Upper lobe of right lung (tissue), 1 donor: Measurements from ENCODE around the gene DDX27. TPM values are rescaled to one million over a fixed set of nuclear protein-coding genes. Genes with fewer than 3 reads are reported as not detected.

Experiments used
- ATAC-seq: fragments of 200-7000 bp; cut with Tn5 transposase; one replicate; pipeline ENCODE4 v1.9.1; 2020; ENCODE audit warnings: mild to moderate bottlenecking, moderate library complexity
- DNase-seq: peaks from one replicate; pipeline ENCODE4 v3.0.0-alpha.2; 2020
- H3K27ac ChIP-seq: fragments of 200-600 bp; one replicate; pipeline ENCODE4 v1.8.0; 2022
- H3K27me3 ChIP-seq: fragments of 200-600 bp; one replicate; pipeline ENCODE4 v1.8.0; 2022; ENCODE audit warnings: mild to moderate bottlenecking
- H3K36me3 ChIP-seq: fragments of 200-600 bp; one replicate; pipeline ENCODE4 v1.8.0; 2022
- H3K4me1 ChIP-seq: fragments of 200-600 bp; one replicate; pipeline ENCODE4 v1.8.0; 2022
- H3K4me3 ChIP-seq: fragments of 200-600 bp; one replicate; pipeline ENCODE4 v1.8.0; 2022; ENCODE audit warnings: mild to moderate bottlenecking
- H3K9me3 ChIP-seq: fragments of 200-600 bp; one replicate; pipeline ENCODE4 v1.8.0; 2022
- intact Hi-C: fragments of 100-400 bp; cut with DNase I; formaldehyde crosslinking; loops from one replicate; pipeline ENCODE4 v1.11.0; 2022
- total RNA-seq: library from RNA; stranded (reverse); fragmentation: NEBNext Ultra II Directional; extraction: Animal tissue kit (Norgen Biotek cat#: 25700); gene quantifications from one replicate; pipeline ENCODE4 v1.2.1, GENCODE V29; 2021
- TF ChIP-seq, protein P1 (sequence below): fragments of 200-600 bp; IDR thresholded peaks from one replicate; pipeline ENCODE4 v1.8.0; 2022; ENCODE audit warnings: antibody characterized with exemption
- donor health status: DM: no; HTN: yes; CAD: no; lungs with severe emphysema.

The DDX27 gene
- total RNA-seq, 1 donor from 2014 or later = 25.9 TPM

DNA sequence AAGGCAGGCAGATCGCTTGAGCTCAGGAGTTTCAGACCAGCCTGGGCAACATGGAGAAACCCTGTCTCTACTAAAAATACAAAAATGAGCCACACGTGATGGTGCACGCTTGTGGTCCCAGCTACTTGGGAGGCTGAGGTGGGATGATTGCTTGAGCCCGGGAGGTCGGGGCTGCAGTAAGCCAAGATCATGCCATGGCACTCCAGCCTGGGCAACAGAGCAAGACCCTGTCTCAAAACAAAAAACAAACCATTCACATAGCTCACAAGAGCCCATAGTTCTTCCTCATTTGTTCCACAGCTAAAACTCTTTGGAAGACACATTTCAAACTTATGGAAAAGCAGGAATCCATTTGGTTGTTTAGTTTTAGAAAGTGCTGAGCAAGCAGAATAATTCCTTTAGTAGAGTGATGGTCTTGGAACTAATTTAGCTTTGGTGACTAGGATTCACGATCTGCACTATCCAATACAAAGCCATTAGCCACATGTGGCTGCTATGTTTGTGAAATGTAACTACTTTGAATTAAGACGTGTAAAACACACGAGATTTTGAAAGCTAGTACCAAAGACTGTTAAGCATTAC lies 54.6 kb downstream of the DDX27 start:
- Histone ChIP-seq H3K4me1 (peaks cover 50% of the 10 kb centered on the region), H3K9me3 (no peaks in the 10 kb centered on the region)

DNA sequence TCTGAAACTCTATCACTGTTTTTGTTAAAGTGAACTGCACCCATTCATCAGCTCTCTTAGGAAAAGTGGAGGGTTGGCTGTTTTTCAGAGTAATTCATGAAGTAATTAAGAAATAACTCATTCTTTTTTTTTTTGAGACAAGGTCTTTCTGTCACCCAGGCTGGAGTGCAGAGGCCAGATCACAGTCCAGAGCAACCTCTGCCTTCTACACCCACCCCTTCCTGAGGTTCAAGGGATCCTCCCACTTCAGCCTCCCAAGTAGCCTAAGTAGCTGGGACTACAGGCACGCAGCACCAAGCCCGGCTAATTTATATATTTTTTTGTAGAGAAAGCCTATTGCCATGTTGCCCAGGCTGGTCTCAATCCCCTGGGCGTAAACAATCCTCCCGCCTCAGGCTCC lies 56.0 kb downstream of the DDX27 start:
- intact Hi-C loops = no loop called here
- ATAC-seq = no peak
- no peak for DNase-seq
- TF ChIP-seq, protein P1, sequence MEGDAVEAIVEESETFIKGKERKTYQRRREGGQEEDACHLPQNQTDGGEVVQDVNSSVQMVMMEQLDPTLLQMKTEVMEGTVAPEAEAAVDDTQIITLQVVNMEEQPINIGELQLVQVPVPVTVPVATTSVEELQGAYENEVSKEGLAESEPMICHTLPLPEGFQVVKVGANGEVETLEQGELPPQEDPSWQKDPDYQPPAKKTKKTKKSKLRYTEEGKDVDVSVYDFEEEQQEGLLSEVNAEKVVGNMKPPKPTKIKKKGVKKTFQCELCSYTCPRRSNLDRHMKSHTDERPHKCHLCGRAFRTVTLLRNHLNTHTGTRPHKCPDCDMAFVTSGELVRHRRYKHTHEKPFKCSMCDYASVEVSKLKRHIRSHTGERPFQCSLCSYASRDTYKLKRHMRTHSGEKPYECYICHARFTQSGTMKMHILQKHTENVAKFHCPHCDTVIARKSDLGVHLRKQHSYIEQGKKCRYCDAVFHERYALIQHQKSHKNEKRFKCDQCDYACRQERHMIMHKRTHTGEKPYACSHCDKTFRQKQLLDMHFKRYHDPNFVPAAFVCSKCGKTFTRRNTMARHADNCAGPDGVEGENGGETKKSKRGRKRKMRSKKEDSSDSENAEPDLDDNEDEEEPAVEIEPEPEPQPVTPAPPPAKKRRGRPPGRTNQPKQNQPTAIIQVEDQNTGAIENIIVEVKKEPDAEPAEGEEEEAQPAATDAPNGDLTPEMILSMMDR = no peak
- Histone ChIP-seq H3K4me3 (peak overlapping the region; percentile 89), H3K9me3 (no peaks in the 10 kb centered on the region), H3K36me3 (peaks cover 62% of the 10 kb centered on the region), H3K27ac (peak overlapping the region; percentile 95), H3K27me3 (no peaks in the 10 kb centered on the region), H3K4me1 (peaks cover 51% of the 10 kb centered on the region)

More for the DNA sequence above, 54.6 kb downstream of the DDX27 start:
- ATAC-seq (no peak), DNase-seq (no peak)
- no peak overlapping the region for H3K4me3 ChIP-seq
- peaks cover 65% of the 10 kb centered on the region for H3K36me3 ChIP-seq
- intact Hi-C loops = no loop called here
- H3K27me3 ChIP-seq = no peaks in the 10 kb centered on the region
- no peak overlapping the region for H3K27ac ChIP-seq
- TF ChIP-seq, protein P1 = no peak

DNA sequence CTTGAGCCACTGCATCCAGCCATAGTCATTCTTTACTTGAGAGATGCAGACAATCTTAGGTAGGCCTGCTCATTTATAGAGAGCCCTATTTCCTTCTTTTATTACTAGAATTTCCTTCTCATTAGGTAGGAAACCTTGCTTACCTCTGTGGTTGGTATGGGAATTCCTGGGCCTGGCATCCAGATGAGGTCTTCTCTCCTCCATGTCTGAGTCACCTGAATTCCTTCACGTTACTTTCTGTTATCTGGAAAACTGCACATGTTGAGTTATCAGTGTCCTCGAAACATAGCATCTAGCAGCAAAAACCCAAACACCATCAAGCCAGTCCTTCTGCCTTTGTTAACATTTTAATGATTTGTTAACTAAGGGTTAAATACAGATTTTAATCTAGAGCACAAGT lies 56.4 kb downstream of the DDX27 start:
- ATAC-seq = no peak
- peaks cover 2% of the 10 kb centered on the region for H3K9me3 ChIP-seq
- intact Hi-C loops = no loop called here
- H3K27ac ChIP-seq = peak overlapping the region; percentile 95
- peaks cover 62% of the 10 kb centered on the region for H3K36me3 ChIP-seq
- no peak for DNase-seq
- H3K27me3 ChIP-seq = no peaks in the 10 kb centered on the region
- TF ChIP-seq, protein P1 = no peak
- peak overlapping the region; percentile 89 for H3K4me3 ChIP-seq
- peaks cover 51% of the 10 kb centered on the region for H3K4me1 ChIP-seq

DNA sequence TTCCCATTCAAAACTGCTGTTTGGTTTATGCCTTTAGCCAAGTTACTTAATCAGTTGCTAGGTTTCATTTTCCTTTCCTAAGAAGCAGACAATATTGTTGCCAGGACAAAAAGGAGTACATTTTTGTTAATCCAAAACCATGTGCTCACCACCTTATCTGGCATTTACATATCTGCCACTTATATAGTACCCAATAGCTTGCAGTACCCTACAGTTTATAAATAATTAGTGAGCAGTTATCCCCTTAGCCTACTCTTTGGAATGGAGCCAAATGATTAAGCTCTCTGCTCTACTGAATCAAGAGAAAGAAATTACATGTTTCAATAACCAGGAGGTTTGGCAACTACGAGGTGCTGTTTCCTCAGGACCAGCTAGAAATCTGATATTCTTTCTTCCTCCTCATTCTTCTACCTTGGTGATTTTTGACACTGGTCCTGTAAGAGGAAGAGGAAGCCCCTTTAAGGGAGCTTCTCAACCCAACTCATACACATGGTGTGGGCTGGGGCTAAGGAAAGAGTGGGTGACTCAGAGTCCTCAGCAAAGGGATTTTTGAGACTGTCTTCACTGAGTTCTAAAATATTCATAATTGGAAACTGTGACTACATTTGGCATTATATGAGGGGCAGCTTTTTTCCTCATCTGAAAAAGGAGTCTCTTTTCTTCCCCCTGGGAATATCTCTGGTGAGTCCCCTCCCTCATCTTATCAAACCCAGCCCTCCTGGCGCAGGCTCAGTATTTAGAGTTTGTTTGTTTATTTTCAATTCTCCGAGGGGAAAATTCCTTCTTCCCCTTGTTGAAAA lies 57.1 kb downstream of the DDX27 start:
- H3K4me3 ChIP-seq = peak overlapping the region; percentile 89
- ATAC-seq (peak; percentile 2), DNase-seq (no peak)
- intact Hi-C loops = no loop called here
- H3K4me1 ChIP-seq = peaks cover 52% of the 10 kb centered on the region
- TF ChIP-seq, protein P1 = no peak
- no peaks in the 10 kb centered on the region for H3K27me3 ChIP-seq
- peaks cover 62% of the 10 kb centered on the region for H3K36me3 ChIP-seq
- H3K27ac ChIP-seq = peak overlapping the region; percentile 95
- H3K9me3 ChIP-seq = peaks cover 9% of the 10 kb centered on the region

DNA sequence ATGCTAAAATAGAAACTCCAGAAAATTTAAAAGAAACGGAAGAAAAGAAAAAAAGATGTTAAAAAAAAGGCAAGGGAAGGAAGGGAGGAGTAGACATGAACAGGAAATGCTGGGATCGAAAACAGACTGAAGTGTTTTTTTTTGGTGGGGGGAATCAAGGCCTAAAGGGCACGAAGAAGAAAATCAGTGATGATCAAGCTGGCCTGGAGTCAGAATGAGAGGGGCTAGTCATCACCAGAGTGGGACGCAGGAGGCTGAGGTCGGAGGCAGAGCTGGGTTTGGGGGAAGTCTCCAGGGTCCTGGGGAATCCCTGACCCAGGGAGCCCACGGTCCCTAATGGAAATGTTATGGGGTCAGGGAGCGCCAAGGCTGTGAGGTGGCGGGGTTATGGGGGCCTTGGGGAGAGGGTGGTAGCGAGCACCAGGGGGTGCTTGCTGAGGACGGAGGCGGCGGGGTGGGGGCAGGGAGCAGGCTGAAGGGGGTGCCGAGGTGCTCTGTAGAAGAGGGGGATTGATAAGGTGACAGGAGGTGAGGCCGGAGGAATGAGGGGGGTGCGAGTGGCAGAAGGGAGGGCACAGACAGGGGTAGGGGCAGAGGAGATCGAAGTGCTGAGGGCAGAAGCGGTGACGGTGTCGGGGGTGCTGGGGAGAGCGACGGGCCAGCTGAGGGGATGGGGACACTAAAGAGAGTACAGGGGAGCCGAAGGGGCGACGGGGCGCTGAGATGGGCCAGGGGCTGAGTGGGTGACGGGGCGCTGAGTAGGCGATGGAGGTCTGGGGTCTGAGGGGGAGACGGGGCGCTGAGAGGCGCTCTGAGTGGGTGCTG lies 58.0 kb downstream of the DDX27 start:
- H3K4me3 ChIP-seq = peak overlapping the region; percentile 89
- ATAC-seq (peak; percentile 2), DNase-seq (peak; percentile 72)
- no peaks in the 10 kb centered on the region for H3K27me3 ChIP-seq
- H3K36me3 ChIP-seq = peaks cover 62% of the 10 kb centered on the region
- H3K4me1 ChIP-seq = peaks cover 59% of the 10 kb centered on the region
- peak overlapping the region; percentile 95 for H3K27ac ChIP-seq
- intact Hi-C loops = no loop called here
- peaks cover 9% of the 10 kb centered on the region for H3K9me3 ChIP-seq
- TF ChIP-seq, protein P1 = no peak
